NCI-H345 (cell line): ENCODE data around the gene CCDC92.

Experiments used
- DNase-seq: peaks from one replicate; lab custom pipeline; 2025; lab: John Stamatoyannopoulos, UW

Gene CCDC92

DNA sequence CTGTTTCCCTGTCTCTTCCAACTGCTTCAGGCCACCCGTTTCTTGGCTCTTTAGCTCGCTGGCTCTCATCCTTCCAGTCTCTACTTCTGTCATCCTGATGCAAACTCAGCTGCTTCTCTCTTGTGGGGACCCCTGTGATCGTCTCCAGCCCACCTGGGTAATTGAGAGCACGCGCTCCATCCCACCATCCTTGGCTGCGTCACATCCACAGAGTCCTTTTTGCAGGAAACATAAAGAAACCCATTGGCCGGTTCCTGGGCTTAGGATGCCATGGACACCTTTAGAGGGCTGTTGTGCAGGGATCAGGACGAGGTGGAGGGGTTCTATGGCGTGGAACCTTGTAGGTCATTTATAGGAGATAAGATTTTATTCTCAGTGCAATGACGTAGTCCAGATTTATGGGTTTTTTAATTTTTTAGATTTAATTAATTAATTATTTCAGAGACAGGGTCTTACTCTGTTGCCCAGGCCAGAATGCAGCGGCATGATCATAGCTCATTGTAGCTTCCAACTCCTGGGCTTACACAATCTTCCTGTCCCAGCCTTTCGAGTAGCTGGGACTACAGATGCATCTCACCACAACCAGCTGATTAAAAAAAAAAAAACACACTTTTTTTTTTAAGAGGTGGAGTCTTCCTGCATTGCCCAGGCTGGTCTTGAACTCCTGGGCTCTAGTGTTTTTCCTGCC is 82.6 kb downstream of the CCDC92 start:
- no peak for DNase-seq

DNA sequence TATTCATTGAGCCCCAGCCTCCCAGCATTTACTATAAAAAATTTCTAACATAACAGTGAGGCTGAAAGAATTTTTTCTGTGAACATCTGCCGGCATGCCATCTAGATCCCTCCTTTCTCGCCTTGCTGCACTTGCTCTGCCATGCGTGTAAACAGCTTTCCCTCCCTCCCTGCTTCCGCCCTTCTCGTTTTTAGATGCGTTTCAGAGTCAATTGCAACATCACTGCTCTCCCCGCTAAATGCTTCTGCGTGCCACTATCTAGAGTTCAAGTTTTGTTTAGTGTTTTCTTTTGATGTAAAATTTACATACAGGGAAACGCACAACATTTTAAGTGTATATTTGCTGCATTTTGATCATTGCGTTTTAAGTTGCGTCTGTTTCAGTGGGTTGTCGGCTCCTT is 83.6 kb downstream of the CCDC92 start:
- DNase-seq, result no peak

DNA sequence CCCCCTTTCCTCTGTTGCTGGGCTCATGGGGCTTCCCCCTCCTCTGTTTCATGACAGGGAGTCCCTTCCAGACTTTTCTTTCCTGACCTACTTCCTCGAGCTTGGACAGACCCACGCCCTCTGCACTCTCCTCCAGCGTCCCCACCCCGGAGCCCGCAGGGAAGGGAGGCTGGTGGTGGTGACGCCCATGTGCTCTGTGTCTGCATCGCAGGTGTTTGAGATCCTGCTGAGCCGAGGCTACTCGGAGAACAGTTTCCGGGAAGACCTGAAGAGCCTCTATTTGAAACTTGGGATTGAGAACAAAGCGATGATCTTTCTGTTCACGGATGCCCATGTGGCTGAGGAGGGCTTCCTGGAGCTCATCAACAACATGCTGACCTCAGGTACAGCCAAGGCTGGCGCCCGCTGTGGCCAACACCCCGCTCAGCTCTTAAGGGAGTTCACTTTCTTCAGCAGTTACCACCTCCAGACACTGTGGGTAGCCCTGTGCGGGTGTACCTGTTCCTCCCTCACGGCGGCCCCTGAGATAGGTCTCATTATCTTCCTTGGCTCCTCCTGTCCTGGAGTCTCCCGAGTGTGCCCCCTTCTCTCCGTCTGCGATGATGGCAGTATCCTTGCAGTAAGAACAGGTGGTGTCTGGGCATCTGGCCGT is 85.6 kb downstream of the CCDC92 start:
- no peak for DNase-seq

DNA sequence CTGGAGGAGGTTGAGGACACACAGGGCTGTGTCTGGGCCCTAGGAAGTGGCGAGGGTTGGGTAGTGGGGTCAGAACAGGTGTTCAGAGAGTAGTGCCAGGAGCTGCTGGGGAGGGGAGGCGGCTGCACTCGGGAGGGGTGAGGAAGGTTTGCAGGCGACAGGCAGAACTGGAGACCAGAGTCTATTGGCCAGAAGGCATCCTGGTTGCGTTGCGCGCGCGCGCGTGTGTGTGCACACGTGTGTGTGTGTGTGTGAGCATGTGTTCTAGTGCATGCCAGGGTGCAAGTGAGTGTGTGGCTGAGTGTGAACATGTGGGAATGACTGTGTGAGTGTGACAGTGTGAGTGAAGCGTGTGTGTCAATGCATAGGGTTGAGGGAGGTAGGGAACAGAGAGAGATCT is 86.4 kb downstream of the CCDC92 start:
- DNase-seq, result no peak
